HepG2 (cell line): ENCODE results near the gene PPP2R5D. TPM values are rescaled to one million over a fixed set of nuclear protein-coding genes. Genes with fewer than 3 reads are reported as not detected.
A peak's percentile ranks its signal among the peaks of the same experiment; 100 is the strongest.

ENCODE experiments used
- BORCS8-MEF2B ChIP-seq: sonication (generic); formaldehyde crosslinking; IDR thresholded peaks from 2 replicates; pipeline ENCODE4 v1.8.0; 2022; ENCODE audit warnings: mild to moderate bottlenecking, missing genetic modification reagents
- CEBPZ ChIP-seq: IDR thresholded peaks from 2 replicates; pipeline ENCODE4 v1.6.1; 2012; ENCODE audit warnings: low read length, improper control_type of control experiment
- FOXA3 ChIP-seq: IDR thresholded peaks from 2 replicates; pipeline ENCODE4 v1.6.1; 2016; ENCODE audit warnings: missing genetic modification reagents, missing compliant biosample characterization
- GTF3A ChIP-seq: sonication (generic); formaldehyde crosslinking; conservative IDR thresholded peaks from 2 replicates; pipeline ENCODE4 v1.4.0; 2020; ENCODE audit warnings: mild to moderate bottlenecking, missing genetic modification reagents
- JUND ChIP-seq: sonication (generic); formaldehyde crosslinking; IDR thresholded peaks from 2 replicates; pipeline ENCODE4 v1.8.0; 2022; ENCODE audit warnings: mild to moderate bottlenecking, missing genetic modification reagents
- KDM1A ChIP-seq: IDR thresholded peaks from 2 replicates; pipeline ENCODE4 v1.6.1; 2016; ENCODE audit warnings: missing compliant biosample characterization
- KLF6 ChIP-seq: IDR thresholded peaks from 2 replicates; pipeline ENCODE4 v1.8.0; 2016; ENCODE audit warnings: missing biosample characterization, missing genetic modification reagents
- MAFG ChIP-seq: sonication (generic); formaldehyde crosslinking; IDR thresholded peaks from 2 replicates; pipeline ENCODE4 v1.5.1; 2020; ENCODE audit warnings: mild to moderate bottlenecking, missing genetic modification reagents
- POLR2G ChIP-seq: fragments of 200-400 bp; formaldehyde crosslinking; IDR thresholded peaks from 2 replicates; pipeline ENCODE4 v1.6.1; 2018; ENCODE audit warnings: mild to moderate bottlenecking, low read depth, low read length, moderate library complexity
- REPIN1 ChIP-seq: sonication (generic); formaldehyde crosslinking; IDR thresholded peaks from 2 replicates; pipeline ENCODE4 v1.8.0; 2022; ENCODE audit warnings: missing genetic modification reagents, low read depth, mild to moderate bottlenecking, borderline replicate concordance
- RXRB ChIP-seq: IDR thresholded peaks from 2 replicates; pipeline ENCODE4 v1.6.1; 2016; ENCODE audit warnings: borderline replicate concordance, missing genetic modification reagents, missing compliant biosample characterization
- SP1 ChIP-seq, 2 experiments: fragments of 450-650 bp in 1 of 2; sonication (generic) in 1 of 2; formaldehyde crosslinking in 1 of 2; IDR thresholded peaks; 2 replicates each; pipeline versions ENCODE4 v1.4.0 to v1.6.1; 2016 to 2020; ENCODE audit warnings: missing genetic modification reagents in 1 of 2
- SP5 ChIP-seq: IDR thresholded peaks from 2 replicates; pipeline ENCODE4 v1.6.1; 2016; ENCODE audit warnings: low read depth, borderline replicate concordance
- THAP9 ChIP-seq: sonication (generic); formaldehyde crosslinking; IDR thresholded peaks from 2 replicates; pipeline ENCODE4; 2020; ENCODE audit warnings: missing genetic modification reagents, mild to moderate bottlenecking, borderline replicate concordance
- TOPORS ChIP-seq: sonication (generic); formaldehyde crosslinking; IDR thresholded peaks from 2 replicates; pipeline ENCODE4 v1.8.0; 2023; ENCODE audit warnings: mild to moderate bottlenecking, missing genetic modification reagents
- ZNF891 ChIP-seq: sonication (generic); formaldehyde crosslinking; IDR thresholded peaks from 2 replicates; pipeline ENCODE4 v1.5.0; 2020; ENCODE audit warnings: mild to moderate bottlenecking, missing genetic modification reagents
- polyA plus RNA-seq, 8 experiments: library from polyadenylated mRNA; depleted of rRNA in 3 of 8; stranded (reverse) in 7 of 8; unstranded in 1 of 8; fragments of >200 nt; fragmentation: Illumina TruSeq in 4 of 8; extraction: Trizol in 4 of 8; gene quantifications; 2 replicates each; pipeline versions ENCODE4 v1.2.1 to v1.2.3, GENCODE V29; 2011 to 2016; ENCODE audit warnings: low read depth in 4 of 8, missing spikeins in 1 of 8, mixed read lengths in 1 of 8; ENCODE audit not compliant: insufficient read depth in 1 of 8
- total RNA-seq, 5 experiments: library from RNA; depleted of rRNA; stranded (reverse); fragments of >200 nt; fragmentation: Illumina TruSeq; extraction: Trizol; gene quantifications; 2 replicates each; pipeline ENCODE4 v1.2.3, GENCODE V29; 2016; ENCODE audit warnings: low read depth in 1 of 5
- TF ChIP-seq, protein P1 (sequence below): sonication (generic); formaldehyde crosslinking; IDR thresholded peaks from 2 replicates; pipeline ENCODE4 v1.4.0; 2020; ENCODE audit warnings: missing genetic modification reagents, low read depth, mild to moderate bottlenecking, borderline replicate concordance

The PPP2R5D gene
- total and polyA plus RNA-seq, 2 of the 13 experiments (the other 11 are each of a cell fraction or from before 2014, with no cell fraction given), result 53.7 to 60.4 TPM

DNA sequence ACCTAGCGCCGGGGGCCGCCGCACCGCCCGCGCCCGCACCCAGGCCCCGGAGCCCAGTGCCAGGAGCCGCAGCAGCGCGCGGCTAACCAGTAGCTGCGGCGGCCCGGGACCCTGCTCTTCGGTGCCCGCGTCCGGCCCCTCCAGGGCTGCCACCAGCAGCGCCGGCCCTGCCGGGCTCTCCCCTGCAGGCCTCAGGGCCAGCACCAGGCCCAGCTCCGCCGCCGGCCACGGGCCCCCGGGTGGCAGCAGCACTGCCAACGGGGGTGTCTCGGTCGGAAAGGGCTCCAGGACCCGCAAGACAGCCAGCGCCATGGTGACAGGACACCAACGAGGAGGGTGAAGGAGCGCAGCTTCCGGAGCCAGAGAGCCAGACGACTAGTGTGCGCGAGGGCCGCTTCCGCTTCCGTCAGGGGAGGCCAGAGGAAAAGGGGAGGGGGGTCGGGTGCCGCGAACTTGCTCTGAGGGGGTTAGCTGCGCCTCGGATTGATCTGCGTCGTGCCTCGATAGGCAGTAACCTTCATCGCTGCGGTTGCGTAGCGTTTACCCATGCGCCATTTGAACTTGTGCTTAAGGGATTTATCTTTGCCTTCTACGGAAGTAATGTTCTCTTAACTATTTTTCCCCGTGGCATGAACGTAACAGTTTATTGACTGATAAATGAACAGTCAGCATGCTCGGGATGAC, 5.4 kb upstream of the PPP2R5D start, which contains the start of gene PEX6 (continued):
- TF ChIP-seq CEBPZ, result no peak
- no peak for TF ChIP-seq KDM1A
- TF ChIP-seq RXRB, result no peak; the same call in 1 of the 2 replicates
- peak; percentile 62; the same call in 1 of the 2 replicates for TF ChIP-seq REPIN1 (CRISPR knock-in tag)
- TF ChIP-seq SP5, result peak; percentile 36; the same call in 1 of the 2 replicates
- peak; percentile 77; the same call in 1 of the 2 replicates for TF ChIP-seq KLF6 (CRISPR knock-in tag)
- no peak; the same call in 1 of the 2 replicates for TF ChIP-seq ZNF891 (CRISPR knock-in tag)
- no peak for TF ChIP-seq TOPORS
- TF ChIP-seq THAP9 (CRISPR knock-in tag), result peak; percentile 96; the same call in 1 of the 2 replicates
- TF ChIP-seq GTF3A (CRISPR knock-in tag), result no peak
- TF ChIP-seq FOXA3 (CRISPR knock-in tag), result peak; percentile 50
- TF ChIP-seq, protein P1, sequence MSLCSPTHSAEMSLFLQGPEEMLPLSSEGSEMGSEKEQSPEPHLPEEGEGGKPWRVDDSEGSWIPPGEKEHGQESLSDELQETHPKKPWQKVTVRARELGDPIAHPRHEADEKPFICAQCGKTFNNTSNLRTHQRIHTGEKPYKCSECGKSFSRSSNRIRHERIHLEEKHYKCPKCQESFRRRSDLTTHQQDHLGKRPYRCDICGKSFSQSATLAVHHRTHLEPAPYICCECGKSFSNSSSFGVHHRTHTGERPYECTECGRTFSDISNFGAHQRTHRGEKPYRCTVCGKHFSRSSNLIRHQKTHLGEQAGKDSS (CRISPR knock-in tag), result peak; percentile 23; the same call in 1 of the 2 replicates
- no peak; the same call in 1 of the 2 replicates for TF ChIP-seq JUND (CRISPR knock-in tag)
- no peak for TF ChIP-seq MAFG (CRISPR knock-in tag)
- TF ChIP-seq POLR2G, result peak; percentile 97
- TF ChIP-seq BORCS8-MEF2B (CRISPR knock-in tag), result no peak
- no peak for TF ChIP-seq SP1 (IDR thresholded peaks at IDR 0.05)
- TF ChIP-seq SP1 (CRISPR knock-in tag; IDR thresholded peaks at IDR 0.05), result peak; percentile 32; the same call in 1 of the 2 replicates
